NCI-H2171 (cell line): ENCODE measurements around the gene NAV1.
"Not testable (repeated sequence)": the region's sequence is repeated elsewhere in the genome, so short reads cannot be mapped to it uniquely, and the experiment has no call there.

ENCODE experiments used
- DNase-seq: peaks from one replicate; lab custom pipeline; 2025; lab: John Stamatoyannopoulos, UW

NAV1 gene, protein sequence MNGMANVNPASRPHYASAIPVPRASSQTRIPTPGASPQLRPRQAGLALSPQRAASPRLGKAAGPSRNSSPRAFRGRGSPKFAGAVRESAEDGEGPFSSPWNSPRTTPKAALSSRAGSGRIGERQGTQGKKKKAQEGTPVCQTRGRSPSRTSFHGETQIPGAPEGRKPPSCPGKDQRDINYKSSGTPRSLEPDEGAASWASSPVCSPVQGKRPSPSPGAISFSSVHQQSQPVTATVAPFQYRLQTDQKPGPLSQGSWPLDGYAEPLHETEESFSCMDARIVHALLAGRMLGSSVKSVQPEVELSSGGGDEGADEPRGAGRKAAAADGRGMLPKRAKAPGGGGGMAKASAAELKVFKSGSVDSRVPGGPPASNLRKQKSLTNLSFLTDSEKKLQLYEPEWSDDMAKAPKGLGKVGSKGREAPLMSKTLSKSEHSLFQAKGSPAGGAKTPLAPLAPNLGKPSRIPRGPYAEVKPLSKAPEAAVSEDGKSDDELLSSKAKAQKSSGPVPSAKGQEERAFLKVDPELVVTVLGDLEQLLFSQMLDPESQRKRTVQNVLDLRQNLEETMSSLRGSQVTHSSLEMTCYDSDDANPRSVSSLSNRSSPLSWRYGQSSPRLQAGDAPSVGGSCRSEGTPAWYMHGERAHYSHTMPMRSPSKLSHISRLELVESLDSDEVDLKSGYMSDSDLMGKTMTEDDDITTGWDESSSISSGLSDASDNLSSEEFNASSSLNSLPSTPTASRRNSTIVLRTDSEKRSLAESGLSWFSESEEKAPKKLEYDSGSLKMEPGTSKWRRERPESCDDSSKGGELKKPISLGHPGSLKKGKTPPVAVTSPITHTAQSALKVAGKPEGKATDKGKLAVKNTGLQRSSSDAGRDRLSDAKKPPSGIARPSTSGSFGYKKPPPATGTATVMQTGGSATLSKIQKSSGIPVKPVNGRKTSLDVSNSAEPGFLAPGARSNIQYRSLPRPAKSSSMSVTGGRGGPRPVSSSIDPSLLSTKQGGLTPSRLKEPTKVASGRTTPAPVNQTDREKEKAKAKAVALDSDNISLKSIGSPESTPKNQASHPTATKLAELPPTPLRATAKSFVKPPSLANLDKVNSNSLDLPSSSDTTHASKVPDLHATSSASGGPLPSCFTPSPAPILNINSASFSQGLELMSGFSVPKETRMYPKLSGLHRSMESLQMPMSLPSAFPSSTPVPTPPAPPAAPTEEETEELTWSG (N-terminal part only)

GRCh38 chr1:201538612-201539551 lies at the start of gene NAV1:
NAV1 (plus strand) TSS chr1:201539127; CDS start chr1:201622885, 83,758 bp downstream.
- no peak for DNase-seq

DNA sequence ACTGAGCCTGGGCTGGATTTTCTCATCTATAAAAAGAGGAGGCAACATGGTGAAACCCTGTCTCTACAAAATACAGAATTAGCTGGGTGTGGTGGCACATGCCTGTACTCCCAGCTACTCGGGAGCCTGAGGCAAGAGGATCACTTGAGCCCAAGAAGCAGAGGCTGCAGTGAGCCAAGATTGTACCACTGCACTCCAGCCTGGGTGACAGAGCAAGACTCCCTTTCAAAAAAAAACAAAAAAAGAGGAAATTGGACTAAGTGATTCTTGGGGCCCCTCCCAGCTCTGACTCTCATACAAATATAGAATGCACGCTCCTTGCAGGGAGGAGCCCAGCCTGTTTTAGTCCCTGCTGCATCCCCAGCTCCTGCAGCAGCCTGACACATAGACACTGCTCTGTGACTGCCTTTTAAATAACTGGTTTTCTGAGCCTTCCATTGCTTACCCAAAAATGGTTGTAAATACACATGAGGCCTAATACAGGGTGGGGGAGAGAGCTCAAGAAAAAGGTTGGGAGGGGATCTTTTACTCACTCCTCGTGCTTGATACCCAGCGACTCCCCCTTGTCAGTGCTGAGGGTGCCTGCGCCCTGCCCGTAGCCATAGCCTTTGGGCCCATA lies 49.2 kb upstream of the NAV1 start:
- DNase-seq = no peak

DNA sequence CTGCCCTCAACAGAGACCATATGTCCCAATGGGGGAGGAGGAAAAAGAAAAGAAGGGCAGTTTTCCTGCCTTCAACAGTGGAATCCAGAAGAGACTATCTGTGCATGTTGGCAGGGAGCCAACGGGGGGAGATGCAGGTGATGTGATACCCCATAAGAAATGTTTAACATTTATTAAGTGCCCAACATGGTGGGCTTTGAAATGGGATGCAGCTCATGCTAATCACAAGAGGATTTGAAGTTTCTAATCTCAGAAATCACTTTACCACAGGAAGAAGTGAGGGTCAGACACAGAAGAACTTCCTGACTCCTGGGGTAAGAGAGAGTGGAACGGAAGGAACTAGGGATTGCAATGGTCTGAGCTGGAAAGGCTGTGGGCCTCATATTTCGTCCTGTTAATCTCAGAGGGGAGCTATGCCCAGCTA lies 48.2 kb upstream of the NAV1 start:
- DNase-seq = no peak

- no peak for DNase-seq
Observed at GRCh38 chr1:201491896-201492511, 46.9 kb upstream of the NAV1 start.

- DNase-seq = not testable (repeated sequence)
Observed at GRCh38 chr1:201493026-201493656, 45.8 kb upstream of the NAV1 start.

DNA sequence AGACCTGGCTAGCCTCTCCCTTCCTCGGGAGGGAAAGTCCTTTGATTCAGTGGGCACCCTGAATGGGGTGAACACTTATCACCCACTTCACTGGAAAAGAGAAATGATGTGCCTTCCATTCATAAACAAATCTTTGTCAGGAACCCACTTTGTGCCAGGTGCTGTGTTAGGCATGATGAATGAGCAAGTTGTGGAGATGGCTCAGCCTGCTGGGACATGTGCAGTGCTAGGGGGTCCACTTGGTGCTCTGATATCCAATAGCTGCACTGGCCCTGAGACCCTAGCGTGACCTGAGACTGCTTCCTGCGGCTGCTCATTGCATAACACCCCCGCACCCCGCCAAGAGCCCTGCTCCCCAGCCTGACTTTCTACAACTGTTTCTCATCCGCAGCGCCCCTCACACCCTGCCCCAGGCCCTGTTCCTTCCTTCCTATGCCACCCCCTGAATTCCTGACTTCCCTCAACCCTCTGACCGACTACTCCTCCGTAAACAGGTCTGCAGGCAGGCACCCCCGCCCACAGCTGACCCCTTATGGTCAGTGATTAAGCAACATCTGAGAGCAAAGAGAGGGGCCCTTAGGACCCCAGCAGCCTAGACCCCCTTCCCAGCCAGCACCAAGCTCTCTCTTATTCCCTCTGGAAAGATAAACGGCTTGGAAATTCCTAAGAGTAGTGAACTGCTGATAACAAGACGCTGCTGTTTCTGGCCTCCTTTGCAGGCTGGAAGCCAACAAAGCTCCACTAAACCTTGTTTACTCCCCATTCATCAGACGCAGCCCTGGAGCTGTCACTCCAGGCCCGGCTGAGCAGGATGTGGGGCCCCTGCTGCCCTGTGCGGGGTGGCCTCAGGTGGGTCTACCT lies 44.9 kb upstream of the NAV1 start:
- no peak for DNase-seq

- DNase-seq = peak; percentile 24
Observed at GRCh38 chr1:201495551-201496295, 43.2 kb upstream of the NAV1 start.

GRCh38 chr1:201496296-201496690 lies 42.6 kb upstream of the NAV1 start:
- DNase-seq = no peak

- DNase-seq = no peak
Observed at GRCh38 chr1:201497935-201498509, 40.9 kb upstream of the NAV1 start.

GRCh38 chr1:201498621-201499020 lies 40.3 kb upstream of the NAV1 start:
- no peak for DNase-seq

DNA sequence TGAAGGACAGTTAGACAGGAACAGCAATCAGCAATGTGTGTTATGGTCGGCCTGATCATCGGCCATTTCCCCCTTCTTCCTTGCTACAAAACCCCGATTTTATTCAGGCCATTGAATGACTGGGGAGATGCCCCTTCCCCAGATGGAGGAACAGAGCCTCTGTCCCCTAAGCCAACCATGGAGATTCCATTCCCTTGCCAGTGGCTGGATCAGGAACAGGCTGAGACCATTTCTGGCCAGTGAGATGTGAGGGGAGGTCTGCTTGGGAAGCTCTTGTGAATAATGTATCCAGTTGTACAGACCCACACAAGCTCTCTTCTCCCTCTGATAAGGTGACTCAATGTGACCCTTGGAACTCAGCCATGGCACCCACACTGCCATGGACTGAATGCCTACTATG lies 39.7 kb upstream of the NAV1 start:
- DNase-seq = no peak

- no peak for DNase-seq
Observed at GRCh38 chr1:201499795-201500669, 38.9 kb upstream of the NAV1 start.

DNA sequence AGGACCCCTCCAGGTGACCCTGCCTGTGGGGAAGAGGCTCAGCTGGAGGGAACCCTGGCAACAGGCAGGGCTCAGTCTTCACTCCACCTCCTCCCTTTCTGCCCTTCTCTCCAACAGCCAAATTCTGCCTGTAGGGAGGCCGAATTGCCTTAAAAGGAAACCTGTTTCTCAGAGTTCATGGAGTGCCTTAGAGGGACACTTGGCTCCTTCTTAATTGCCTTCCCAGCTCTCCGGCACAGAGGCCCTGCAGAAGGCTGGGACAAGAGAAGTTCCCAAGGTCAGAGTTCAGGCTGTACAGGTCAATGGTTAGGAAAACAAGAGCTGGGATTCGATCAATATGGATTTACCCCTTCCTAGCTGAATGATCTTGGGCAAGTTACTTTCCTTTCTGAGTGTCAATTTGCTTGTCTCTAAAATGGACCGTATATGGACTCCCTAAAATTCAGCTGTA lies 38.2 kb upstream of the NAV1 start:
- no peak for DNase-seq

GRCh38 chr1:201501144-201501543 lies 37.8 kb upstream of the NAV1 start:
- no peak for DNase-seq

DNA sequence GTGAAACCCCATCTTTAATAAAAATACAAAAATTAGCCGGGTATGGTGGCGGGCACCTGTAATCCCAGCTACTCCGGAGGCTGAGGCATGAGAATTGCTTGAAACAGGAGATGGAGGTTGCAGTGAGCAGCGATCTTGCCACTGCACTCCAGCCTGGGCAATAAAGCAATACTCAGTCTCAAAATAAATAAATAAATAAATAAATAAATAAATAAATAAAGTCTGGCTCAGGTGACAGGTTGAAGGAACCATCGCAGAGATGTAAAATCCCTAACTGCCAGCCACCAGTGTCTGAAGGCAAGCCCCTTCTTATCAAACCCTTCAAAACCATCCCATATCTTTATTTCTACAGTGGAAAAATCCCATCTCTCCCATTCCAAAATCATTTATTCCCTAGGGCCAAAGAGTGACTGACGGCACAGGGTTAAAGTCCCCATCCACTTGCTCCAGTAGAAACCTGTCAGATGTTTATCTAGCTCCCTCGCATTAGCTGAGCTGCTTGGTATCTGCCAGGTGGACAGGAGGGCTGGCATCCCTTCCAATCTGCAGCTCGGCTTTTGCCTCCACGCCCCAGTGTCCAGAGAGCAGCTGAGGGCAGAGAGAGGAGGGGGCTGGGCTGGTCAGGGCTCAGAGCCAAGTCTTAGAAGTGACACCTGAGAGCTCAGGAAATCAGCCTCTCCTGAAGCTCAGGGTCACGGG lies 37.0 kb upstream of the NAV1 start:
- no peak for DNase-seq

GRCh38 chr1:201502511-201502857 lies 36.4 kb upstream of the NAV1 start:
- no peak for DNase-seq
